H9 (cell line): ENCODE data around the gene ITGB2. TPM values are rescaled to one million over a fixed set of nuclear protein-coding genes. Genes with fewer than 3 reads are reported as not detected.
A peak's percentile ranks its signal among the peaks of the same experiment; 100 is the strongest.

Experiments used
- DNase-seq: peaks from one replicate; pipeline ENCODE4 v3.0.0-alpha.2; 2017
- H2AFZ ChIP-seq: one replicate; pipeline ENCODE4 v1.6.1; 2013; ENCODE audit warnings: mild to moderate bottlenecking, low read length, control low read depth, moderate library complexity
- H2AK5ac ChIP-seq: 2 replicates; pipeline ENCODE4 v1.6.1; 2013; ENCODE audit warnings: low read length, control low read depth, mixed read lengths; ENCODE audit not compliant: insufficient read length
- H2BK120ac ChIP-seq: one replicate; pipeline ENCODE4 v1.6.1; 2013; ENCODE audit warnings: low read depth, mild to moderate bottlenecking, low read length, control low read depth, inconsistent platforms; ENCODE audit not compliant: poor library complexity, severe bottlenecking
- H2BK12ac ChIP-seq: 2 replicates; pipeline ENCODE4 v1.6.1; 2013; ENCODE audit warnings: low read length, control low read depth, mixed read lengths, low read depth; ENCODE audit not compliant: insufficient read length
- H2BK15ac ChIP-seq: 2 replicates; pipeline ENCODE4 v1.6.1; 2013; ENCODE audit warnings: low read depth, low read length, control low read depth
- H2BK20ac ChIP-seq: one replicate; pipeline ENCODE4 v1.6.1; 2013; ENCODE audit warnings: low read depth, mild to moderate bottlenecking, low read length, control low read depth, inconsistent platforms; ENCODE audit not compliant: poor library complexity, severe bottlenecking
- H2BK5ac ChIP-seq: 2 replicates; pipeline ENCODE4 v1.6.1; 2013; ENCODE audit warnings: low read length, control low read depth, mixed read lengths; ENCODE audit not compliant: insufficient read length
- H3K14ac ChIP-seq: 2 replicates; pipeline ENCODE4 v1.6.1; 2013; ENCODE audit warnings: low read length, control low read depth; ENCODE audit not compliant: insufficient read depth
- H3K18ac ChIP-seq: 2 replicates; pipeline ENCODE4 v1.6.1; 2013; ENCODE audit warnings: low read depth, mild to moderate bottlenecking, mixed read lengths, low read length, control low read depth; ENCODE audit not compliant: insufficient read length
- H3K23ac ChIP-seq: 2 replicates; pipeline ENCODE4 v1.6.1; 2013; ENCODE audit warnings: low read length, control low read depth, mixed read lengths, low read depth; ENCODE audit not compliant: insufficient read length
- H3K23me2 ChIP-seq: 2 replicates; pipeline ENCODE4 v1.6.1; 2013; ENCODE audit warnings: low read depth, mild to moderate bottlenecking, mixed read lengths, low read length, control low read depth; ENCODE audit not compliant: insufficient read length, poor library complexity, severe bottlenecking
- H3K27ac ChIP-seq: 2 replicates; pipeline ENCODE4 v1.5.1; 2013; ENCODE audit warnings: low read length, control low read depth, mixed read lengths, low read depth; ENCODE audit not compliant: insufficient read length
- H3K27me3 ChIP-seq: 2 replicates; pipeline ENCODE4 v1.6.1; 2013; ENCODE audit warnings: low read length, control low read depth, inconsistent platforms; ENCODE audit not compliant: insufficient read depth
- H3K4ac ChIP-seq: 2 replicates; pipeline ENCODE4 v1.6.1; 2013; ENCODE audit warnings: low read depth, mild to moderate bottlenecking, control low read depth, inconsistent platforms, low read length, moderate library complexity
- H3K4me1 ChIP-seq: 2 replicates; pipeline ENCODE4 v1.6.1; 2013; ENCODE audit warnings: low read length, control low read depth, inconsistent platforms; ENCODE audit not compliant: insufficient read depth
- H3K4me2 ChIP-seq: 2 replicates; pipeline ENCODE4 v1.6.1; 2013; ENCODE audit warnings: low read length, control low read depth, mixed read lengths; ENCODE audit not compliant: insufficient read length, insufficient read depth
- H3K56ac ChIP-seq: 2 replicates; pipeline ENCODE4 v1.6.1; 2013; ENCODE audit warnings: low read depth, mild to moderate bottlenecking, mixed read lengths, low read length, control low read depth; ENCODE audit not compliant: insufficient read length
- H3K79me1 ChIP-seq: 2 replicates; pipeline ENCODE4 v1.6.1; 2013; ENCODE audit warnings: low read depth, mild to moderate bottlenecking, moderate library complexity, low read length, control low read depth, inconsistent platforms; ENCODE audit not compliant: insufficient read depth, poor library complexity, severe bottlenecking
- H3K79me2 ChIP-seq: 2 replicates; pipeline ENCODE4 v1.6.1; 2013; ENCODE audit warnings: low read length, control low read depth, inconsistent platforms; ENCODE audit not compliant: insufficient read depth
- H3K9ac ChIP-seq: 2 replicates; pipeline ENCODE4 v1.6.1; 2013; ENCODE audit warnings: low read length, control low read depth, mixed read lengths; ENCODE audit not compliant: insufficient read length; ENCODE audit errors: extremely low read depth
- H3K9me3 ChIP-seq: one replicate; pipeline ENCODE4 v1.6.1; 2013; ENCODE audit warnings: low read depth, low read length, inconsistent platforms; ENCODE audit not compliant: control insufficient read depth
- H3T11ph ChIP-seq: one replicate; pipeline ENCODE4 v1.6.1; 2013; ENCODE audit warnings: mild to moderate bottlenecking, low read length, control low read depth, inconsistent platforms
- H4K20me1 ChIP-seq: one replicate; pipeline ENCODE4 v1.6.1; 2013; ENCODE audit not compliant: control insufficient read depth, insufficient read length, insufficient read depth
- H4K5ac ChIP-seq: 2 replicates; pipeline ENCODE4 v1.6.1; 2013; ENCODE audit warnings: low read depth, mild to moderate bottlenecking, mixed read lengths, low read length, control low read depth; ENCODE audit not compliant: insufficient read length
- H4K8ac ChIP-seq: replicated peaks from 2 replicates; pipeline ENCODE4 v1.6.1; 2013; ENCODE audit warnings: low read length, control low read depth, mixed read lengths, low read depth; ENCODE audit not compliant: insufficient read length
- H4K91ac ChIP-seq: 2 replicates; pipeline ENCODE4 v1.6.1; 2013; ENCODE audit warnings: low read depth, mild to moderate bottlenecking, moderate library complexity, mixed read lengths, low read length, control low read depth; ENCODE audit not compliant: insufficient read length
- H3K27ac Mint-ChIP-seq, 3 experiments: 2 replicates in 2 of 3; 3 replicates in 1 of 3; pipeline ENCODE4 v1.8.0; 2020 to 2021; ENCODE audit warnings: mixed read lengths in 3 of 3, mild to moderate bottlenecking in 1 of 3, moderate library complexity in 1 of 3
- H3K27me3 Mint-ChIP-seq: 2 replicates; pipeline ENCODE4 v1.8.0; 2021; ENCODE audit warnings: low read depth, mild to moderate bottlenecking, moderate library complexity, mixed read lengths
- H3K36me3 Mint-ChIP-seq, 3 experiments: 2 replicates in 2 of 3; 3 replicates in 1 of 3; pipeline ENCODE4 v1.8.0; 2020 to 2021; ENCODE audit warnings: low read depth in 3 of 3, mixed read lengths in 3 of 3; ENCODE audit not compliant: insufficient read depth in 1 of 3
- H3K4me1 Mint-ChIP-seq, 2 experiments: 2 replicates each; pipeline ENCODE4 v1.8.0; 2020; ENCODE audit warnings: mixed read lengths in 2 of 2
- H3K4me3 Mint-ChIP-seq, 2 experiments: 2 replicates in 1 of 2; 3 replicates in 1 of 2; pipeline ENCODE4 v1.8.0; 2020 to 2021; ENCODE audit warnings: mild to moderate bottlenecking in 2 of 2, mixed read lengths in 2 of 2, moderate library complexity in 1 of 2
- H3K9me3 Mint-ChIP-seq, 2 experiments: 2 replicates in 1 of 2; 3 replicates in 1 of 2; pipeline ENCODE4 v1.8.0; 2020; ENCODE audit warnings: mild to moderate bottlenecking in 2 of 2, mixed read lengths in 2 of 2, moderate library complexity in 1 of 2
- CTCF ChIP-seq: fragments of 200-600 bp; sonication (generic); conservative IDR thresholded peaks from 3 replicates; pipeline ENCODE4 v1.8.0; 2021; ENCODE audit warnings: antibody characterized with exemption, mild to moderate bottlenecking
- WGBS: extraction: QIAGEN DNeasy Blood & Tissue Kit; methylation state at CpG from one replicate; pipeline ENCODE4 v1.1.7; 2013; ENCODE audit warnings: missing lambda C conversion rate, low lambda C conversion rate, mixed read lengths; ENCODE audit not compliant: insufficient read length; ENCODE audit errors: extremely low coverage; 5-methylcytosine and 5-hydroxymethylcytosine counted together
- total RNA-seq: library from RNA; stranded (reverse); gene quantifications from 2 replicates; pipeline ENCODE4 v1.2.1, GENCODE V29; 2021

The ITGB2 gene
- total RNA-seq, 1 experiment from 2014 or later: 1.1 TPM

- Histone ChIP-seq H3K56ac (no peak overlapping the region), H3K79me1 (no peaks in the 10 kb centered on the region)
- peaks cover 68% of the 10 kb centered on the region for H3K27me3 Mint-ChIP-seq
Measured at GRCh38 chr21:44926331-44927101, 5.8 kb upstream of the ITGB2 start.

More at GRCh38 chr21:44926331-44927101, 5.8 kb upstream of the ITGB2 start:
- no peak overlapping the region for H2AK5ac ChIP-seq
- no peak overlapping the region for H3K27ac ChIP-seq
- H3K4me2 ChIP-seq: no peak overlapping the region
- H3K79me2 ChIP-seq: no peaks in the 10 kb centered on the region
- H3K27me3 ChIP-seq: peaks cover 44% of the 10 kb centered on the region; the same call in 1 of the 2 replicates
- H3K9me3 ChIP-seq: no peaks in the 10 kb centered on the region
- H4K5ac ChIP-seq: no peak overlapping the region
- no peak overlapping the region for H3K27ac Mint-ChIP-seq
- no peak overlapping the region for H3K23ac ChIP-seq
- no peak for TF ChIP-seq CTCF
- H2BK12ac ChIP-seq: no peak overlapping the region
- WGBS: no CpG with 5 or more reads among the region's 24 CpGs
- H3K4me1 Mint-ChIP-seq: peaks cover 38 to 49% of the 10 kb centered on the region in 2 experiments
- H4K20me1 ChIP-seq: no peaks in the 10 kb centered on the region
- H2BK20ac ChIP-seq: no peak overlapping the region
- H3K23me2 ChIP-seq: peaks cover 4% of the 10 kb centered on the region
- peak overlapping the region in 1 of 2 experiments; percentile 60; a peak in 2 of 5 replicates for H3K4me3 Mint-ChIP-seq
- H3K14ac ChIP-seq: no peak overlapping the region; the same call in 1 of the 2 replicates
- no peak overlapping the region for H3K9ac ChIP-seq
- H3K4ac ChIP-seq: no peak overlapping the region
- H3T11ph ChIP-seq: no peak overlapping the region
- no peak overlapping the region for H3K18ac ChIP-seq
- peaks cover 2% of the 10 kb centered on the region in 2 experiments; a peak in 1 of 5 replicates for H3K9me3 Mint-ChIP-seq
- no peak overlapping the region for H2BK120ac ChIP-seq
- no peak overlapping the region for H2BK15ac ChIP-seq
- H3K4me1 ChIP-seq: peaks cover 3% of the 10 kb centered on the region; the same call in 1 of the 2 replicates
- no peak overlapping the region for H2BK5ac ChIP-seq
- no peak overlapping the region for H2AFZ ChIP-seq
- H4K8ac ChIP-seq: no peak overlapping the region
- H3K36me3 Mint-ChIP-seq: no peaks in the 10 kb centered on the region; a peak in 1 of 7 replicates
- no peak overlapping the region for H4K91ac ChIP-seq
- DNase-seq: no peak
